ENCODE results near the gene FH. TPM values are rescaled to one million over a fixed set of nuclear protein-coding genes. Genes with fewer than 3 reads are reported as not detected.
A peak's percentile ranks its signal among the peaks of the same experiment; 100 is the strongest.

The FH gene
- total RNA-seq, 1 donor from 2014 or later, result 224 TPM

DNA sequence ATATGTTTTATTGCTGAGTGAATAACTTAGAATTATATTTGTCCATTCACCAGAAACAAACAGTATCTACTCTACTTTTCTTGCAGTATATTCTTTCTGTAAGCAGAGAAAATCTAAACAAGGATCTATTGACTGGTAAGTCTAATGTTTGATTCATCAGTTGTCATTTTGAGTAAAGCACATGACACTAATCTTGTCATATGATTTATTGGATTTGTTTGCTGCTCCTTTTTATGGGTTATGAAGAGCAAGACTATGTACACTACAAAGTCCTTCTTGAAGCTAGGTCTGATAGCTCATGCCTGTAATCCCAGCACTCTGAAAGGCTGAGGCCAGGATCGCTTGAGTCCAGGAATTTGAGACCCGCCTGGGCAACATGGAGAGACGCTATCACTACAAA is 36.0 kb upstream of the FH start:
- no peak for DNase-seq
- Histone ChIP-seq H3K4me1 (no peaks in the 10 kb centered on the region), H3K36me3 (no peaks in the 10 kb centered on the region), H3K27ac (replicated peaks) (no peak overlapping the region), H3K4me3 (no peak overlapping the region), H3K9me3 (replicated peaks) (no peaks in the 10 kb centered on the region), H3K27me3 (ENCODE audit: low read depth) (peaks cover 5% of the 10 kb centered on the region)
- TF ChIP-seq, protein P1, sequence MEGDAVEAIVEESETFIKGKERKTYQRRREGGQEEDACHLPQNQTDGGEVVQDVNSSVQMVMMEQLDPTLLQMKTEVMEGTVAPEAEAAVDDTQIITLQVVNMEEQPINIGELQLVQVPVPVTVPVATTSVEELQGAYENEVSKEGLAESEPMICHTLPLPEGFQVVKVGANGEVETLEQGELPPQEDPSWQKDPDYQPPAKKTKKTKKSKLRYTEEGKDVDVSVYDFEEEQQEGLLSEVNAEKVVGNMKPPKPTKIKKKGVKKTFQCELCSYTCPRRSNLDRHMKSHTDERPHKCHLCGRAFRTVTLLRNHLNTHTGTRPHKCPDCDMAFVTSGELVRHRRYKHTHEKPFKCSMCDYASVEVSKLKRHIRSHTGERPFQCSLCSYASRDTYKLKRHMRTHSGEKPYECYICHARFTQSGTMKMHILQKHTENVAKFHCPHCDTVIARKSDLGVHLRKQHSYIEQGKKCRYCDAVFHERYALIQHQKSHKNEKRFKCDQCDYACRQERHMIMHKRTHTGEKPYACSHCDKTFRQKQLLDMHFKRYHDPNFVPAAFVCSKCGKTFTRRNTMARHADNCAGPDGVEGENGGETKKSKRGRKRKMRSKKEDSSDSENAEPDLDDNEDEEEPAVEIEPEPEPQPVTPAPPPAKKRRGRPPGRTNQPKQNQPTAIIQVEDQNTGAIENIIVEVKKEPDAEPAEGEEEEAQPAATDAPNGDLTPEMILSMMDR (IDR thresholded peaks at IDR 0.05; ENCODE audit: borderline replicate concordance), result no peak
- intact Hi-C loops (cut with micrococcal nuclease), result no loop called here

DNA sequence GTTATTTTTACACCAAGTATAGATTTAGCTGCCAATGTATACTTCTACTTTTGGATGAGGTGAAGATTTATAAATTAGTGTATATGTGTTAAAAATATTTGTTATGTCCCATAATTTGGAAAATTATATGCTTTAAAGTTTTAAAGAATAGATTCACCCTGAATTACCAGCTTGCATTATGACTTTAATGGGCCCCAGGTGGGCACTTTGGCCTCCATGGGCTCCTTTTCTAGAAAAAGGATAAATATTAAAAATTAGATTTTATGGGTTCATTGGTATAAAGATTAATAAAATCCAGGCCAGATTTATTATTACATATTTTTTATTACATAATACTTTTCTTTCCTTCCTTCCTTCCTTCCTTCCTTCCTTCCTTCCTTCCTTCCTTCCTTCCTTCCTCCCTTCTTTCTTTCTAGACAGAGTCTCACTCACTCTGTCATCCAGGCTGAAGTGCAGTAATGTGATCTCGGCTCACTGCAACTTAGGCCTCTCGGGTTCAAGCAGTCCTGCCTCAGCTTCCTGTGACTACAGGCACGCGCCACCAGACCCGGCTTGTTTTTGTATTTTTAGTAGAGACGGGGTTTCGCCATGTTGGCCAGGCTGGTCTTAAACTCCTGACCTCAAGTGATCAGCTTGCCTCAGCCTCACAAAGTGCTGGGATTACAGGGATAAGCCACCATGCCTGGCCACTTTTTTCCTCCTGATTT is 34.5 kb upstream of the FH start:
- intact Hi-C loops (cut with micrococcal nuclease), result no loop called here
- no peak for DNase-seq

DNA sequence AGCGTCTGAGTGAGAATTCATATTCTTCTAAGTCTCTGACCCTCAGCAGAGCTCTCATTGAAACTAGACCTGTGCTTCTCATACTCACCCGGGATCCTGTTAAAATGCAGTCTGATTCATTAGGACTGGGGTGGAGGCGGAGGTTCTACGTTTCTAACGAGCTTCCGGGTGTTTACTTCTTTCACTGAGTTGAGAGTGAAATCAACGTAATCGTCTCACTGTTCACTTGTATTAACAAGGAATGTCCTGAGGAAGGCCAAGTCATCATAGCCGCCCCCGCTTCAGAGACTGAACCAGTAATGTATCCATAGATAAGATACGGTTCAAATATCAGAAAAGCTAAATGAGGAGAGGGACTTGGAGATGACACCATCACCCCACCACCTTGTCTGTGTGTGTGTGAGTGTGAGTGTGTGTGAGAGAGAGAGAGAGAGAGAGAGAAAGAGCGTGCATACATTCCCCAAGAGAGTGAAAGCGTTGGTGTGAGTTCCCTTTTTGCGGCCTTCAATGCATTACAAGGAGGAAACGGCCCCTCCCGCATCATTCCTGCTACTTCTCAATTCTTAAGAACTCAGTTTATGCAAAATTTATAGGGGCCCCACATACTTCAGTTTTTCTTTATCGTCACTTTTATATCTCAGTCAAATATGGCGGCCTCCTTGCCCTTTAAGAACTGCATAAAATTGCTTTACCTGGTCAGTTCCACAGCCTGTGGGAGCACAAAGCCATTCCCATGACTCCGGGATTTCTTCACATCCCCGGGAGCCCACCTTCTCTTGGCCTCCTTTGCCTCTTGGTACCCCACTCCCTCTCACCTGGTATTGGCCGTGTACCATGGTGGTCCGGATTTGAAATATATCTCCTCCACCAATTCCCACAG is 32.4 kb upstream of the FH start:
- Histone ChIP-seq H3K27ac (replicated peaks) (no peak overlapping the region), H3K9me3 (replicated peaks) (no peaks in the 10 kb centered on the region), H3K27me3 (ENCODE audit: low read depth) (no peaks in the 10 kb centered on the region), H3K4me1 (no peaks in the 10 kb centered on the region), H3K4me3 (peak overlapping the region; percentile 27), H3K36me3 (no peaks in the 10 kb centered on the region)
- TF ChIP-seq, protein P1 (IDR thresholded peaks at IDR 0.05; ENCODE audit: borderline replicate concordance), result no peak
- intact Hi-C loops (cut with micrococcal nuclease), result no loop called here
- DNase-seq, result peak; percentile 15

More for the DNA sequence above, 34.5 kb upstream of the FH start:
- Histone ChIP-seq H3K36me3 (no peaks in the 10 kb centered on the region), H3K4me1 (no peaks in the 10 kb centered on the region), H3K27ac (replicated peaks) (no peak overlapping the region), H3K4me3 (no peak overlapping the region), H3K27me3 (ENCODE audit: low read depth) (peaks cover 3% of the 10 kb centered on the region), H3K9me3 (replicated peaks) (no peaks in the 10 kb centered on the region)
- TF ChIP-seq, protein P1 (IDR thresholded peaks at IDR 0.05; ENCODE audit: borderline replicate concordance), result no peak

DNA sequence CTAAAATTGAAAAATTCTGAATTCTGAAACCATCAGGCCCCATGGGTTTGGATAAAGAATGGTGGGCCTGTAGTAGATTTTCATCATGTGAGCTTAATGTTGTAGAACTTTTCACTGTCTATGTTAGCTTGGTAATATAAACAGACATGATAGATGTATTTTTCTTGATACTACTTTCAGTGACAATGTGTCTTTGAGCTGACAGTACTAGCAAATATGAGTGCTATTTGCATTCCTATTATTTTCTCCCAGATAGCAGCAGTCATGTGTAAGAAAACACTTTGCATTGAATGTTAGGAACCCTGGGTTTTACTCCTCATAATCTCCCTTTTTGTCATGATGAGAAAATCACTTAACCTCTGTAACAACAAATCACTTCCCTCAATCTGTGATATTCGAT is 30.8 kb upstream of the FH start:
- Histone ChIP-seq H3K9me3 (replicated peaks) (no peaks in the 10 kb centered on the region), H3K36me3 (no peaks in the 10 kb centered on the region), H3K4me3 (no peak overlapping the region), H3K27me3 (ENCODE audit: low read depth) (peaks cover 13% of the 10 kb centered on the region), H3K27ac (replicated peaks) (no peak overlapping the region), H3K4me1 (no peaks in the 10 kb centered on the region)
- intact Hi-C loops (cut with micrococcal nuclease), result no loop called here
- TF ChIP-seq, protein P1 (IDR thresholded peaks at IDR 0.05; ENCODE audit: borderline replicate concordance), result no peak
- DNase-seq, result no peak

DNA sequence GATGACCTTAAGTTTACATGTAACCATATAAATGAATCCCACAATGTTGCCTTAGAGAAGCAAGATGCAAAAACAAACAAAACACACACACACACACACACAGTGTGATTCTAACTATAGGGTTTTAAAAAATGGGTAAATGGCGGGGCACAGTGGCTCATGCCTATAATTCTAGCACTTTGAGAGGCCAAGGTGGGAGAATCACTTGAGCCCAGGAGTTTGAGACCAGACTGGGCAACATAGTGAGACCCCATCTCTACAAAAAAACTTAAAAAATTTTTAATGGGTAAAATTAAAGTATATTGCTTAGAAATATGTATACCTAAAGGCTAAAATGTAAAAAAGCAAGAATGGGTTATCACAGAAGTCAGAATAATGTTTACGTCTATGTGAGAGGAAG is 28.5 kb upstream of the FH start:
- no peaks in the 10 kb centered on the region for H3K9me3 ChIP-seq (replicated peaks)
- H3K27me3 ChIP-seq (ENCODE audit: low read depth), result peaks cover 13% of the 10 kb centered on the region
- no peak overlapping the region for H3K4me3 ChIP-seq
- intact Hi-C loops (cut with micrococcal nuclease), result no loop called here
- H3K4me1 ChIP-seq, result no peaks in the 10 kb centered on the region
- DNase-seq, result no peak
- H3K27ac ChIP-seq (replicated peaks), result no peak overlapping the region
- TF ChIP-seq, protein P1 (IDR thresholded peaks at IDR 0.05; ENCODE audit: borderline replicate concordance), result no peak
- H3K36me3 ChIP-seq, result no peaks in the 10 kb centered on the region
